Stimulated activated CD4-positive, alpha-beta T cell treated with anti-CD3 and anti-CD28 coated beads, Interleukin-2, amount 100 ng/mL, for 48 hours (primary cell): ENCODE results near the gene MIEF1.
"Not testable (repeated sequence)": the region's sequence is repeated elsewhere in the genome, so short reads cannot be mapped to it uniquely, and the experiment has no call there.

Experiments used
- DNase-seq, 2 donors: peaks; one replicate each; pipeline ENCODE4 v3.0.0-alpha.2; 2020

The MIEF1 gene

DNA sequence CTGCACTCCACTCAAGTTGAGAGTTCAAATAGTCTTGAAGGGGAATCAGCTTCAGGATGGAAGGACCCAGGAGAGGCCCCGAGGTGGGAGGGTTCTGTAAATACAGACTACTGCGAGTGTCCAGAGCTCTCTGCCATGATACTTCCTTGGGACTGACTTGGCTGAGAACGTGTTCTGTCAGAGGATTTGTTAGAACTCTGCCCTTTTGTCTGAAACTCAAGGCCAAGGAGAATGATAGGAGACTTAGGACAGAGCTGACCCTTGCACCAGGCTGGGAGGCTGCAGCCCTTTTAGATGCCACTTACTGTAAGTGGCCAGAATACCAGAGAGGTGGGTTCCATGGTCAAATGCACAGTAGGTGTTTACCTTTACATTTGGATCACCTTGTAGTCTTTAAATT lies 15.4 kb downstream of the MIEF1 start:
- no peak for DNase-seq

DNA sequence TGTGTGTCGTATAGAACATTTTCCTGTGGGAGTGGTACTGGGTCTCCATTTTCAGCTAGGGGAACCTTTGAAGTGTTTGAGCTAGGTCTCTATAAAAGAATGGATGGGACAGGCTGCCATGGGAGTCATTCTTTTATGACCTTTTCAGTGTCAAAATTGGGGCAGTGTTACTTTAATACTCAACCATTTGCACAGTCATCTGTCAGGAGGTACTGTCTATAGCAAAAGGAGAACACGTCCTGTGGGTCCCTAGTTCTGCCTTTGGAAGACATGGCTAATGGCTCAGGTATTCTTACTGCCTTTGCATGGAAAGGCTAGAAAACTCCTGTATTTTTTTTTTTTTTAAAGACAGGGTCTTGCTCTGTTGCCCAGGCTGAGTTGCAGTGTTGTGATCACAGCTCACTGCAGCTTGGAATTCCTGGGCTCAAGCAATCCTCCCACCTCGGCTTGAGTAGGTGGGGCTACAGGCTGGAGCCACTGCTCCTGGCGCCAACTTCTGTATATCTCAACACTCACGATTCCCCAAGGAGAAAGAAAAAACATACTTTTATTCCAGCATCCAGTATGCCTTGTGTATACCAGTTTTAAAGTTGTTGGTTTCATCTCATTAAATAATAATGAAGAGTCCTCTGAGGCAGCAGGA lies 16.2 kb downstream of the MIEF1 start:
- no peak for DNase-seq

DNA sequence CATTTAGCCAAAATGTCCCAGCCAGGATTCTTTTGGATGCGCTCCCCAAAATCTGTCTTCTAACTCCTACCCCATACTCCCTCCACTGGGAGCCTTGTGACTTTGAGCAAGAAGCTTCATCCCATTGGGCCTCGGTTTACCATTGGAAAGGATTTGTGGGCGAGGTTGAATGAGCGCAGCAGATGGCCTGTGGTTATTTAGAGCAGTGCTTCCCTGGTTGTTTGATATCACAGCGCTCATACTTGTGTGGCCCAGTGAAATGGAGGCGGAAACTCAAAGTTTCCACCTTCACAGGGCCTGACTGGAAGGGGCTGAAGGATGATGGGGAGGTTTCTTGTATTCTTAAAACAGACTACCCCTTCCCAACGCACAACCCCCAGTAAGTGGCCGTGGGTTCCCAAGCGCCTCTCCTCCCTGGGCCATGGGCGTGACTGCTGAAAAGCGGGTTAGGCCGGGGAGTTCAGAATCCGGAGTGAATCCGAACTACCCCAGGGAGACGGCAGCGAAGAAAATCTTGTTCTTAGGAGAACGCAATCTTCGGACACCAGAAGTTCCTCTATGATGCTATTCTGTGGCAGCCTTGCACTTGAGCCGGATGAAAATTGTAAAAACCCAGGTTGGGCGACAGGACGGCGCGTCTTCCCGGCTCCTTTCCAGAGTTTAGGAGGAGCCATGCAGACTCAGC lies 17.0 kb downstream of the MIEF1 start:
- DNase-seq = no peak

DNA sequence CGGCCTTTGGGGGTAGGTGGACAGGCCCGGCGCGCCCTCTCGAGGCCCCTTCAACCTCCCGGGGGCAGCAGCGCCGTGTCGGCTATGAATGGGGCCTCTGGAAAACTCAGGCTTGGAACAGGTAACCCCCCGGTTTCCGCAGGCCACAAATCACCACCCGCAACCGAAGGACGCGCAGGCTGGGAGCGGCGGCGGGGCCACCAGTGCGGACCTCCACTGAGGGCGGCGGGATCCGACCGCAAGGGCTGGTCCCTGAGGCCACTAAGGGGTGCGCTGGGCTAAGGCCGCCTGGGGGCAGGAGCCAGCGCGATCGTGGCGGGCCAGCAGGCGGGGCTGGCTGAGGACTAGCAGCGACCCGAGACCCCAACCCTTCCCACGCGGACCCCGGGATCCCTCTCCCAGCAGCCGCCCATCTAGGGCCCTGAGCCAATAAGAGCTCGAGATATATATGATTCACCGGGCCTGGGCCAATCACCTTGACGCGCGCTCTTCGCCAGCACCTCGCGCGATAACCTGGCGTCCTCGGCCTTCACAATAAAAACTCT lies 17.7 kb downstream of the MIEF1 start:
- DNase-seq = peak in 1 of 2 donors; percentile 92

DNA sequence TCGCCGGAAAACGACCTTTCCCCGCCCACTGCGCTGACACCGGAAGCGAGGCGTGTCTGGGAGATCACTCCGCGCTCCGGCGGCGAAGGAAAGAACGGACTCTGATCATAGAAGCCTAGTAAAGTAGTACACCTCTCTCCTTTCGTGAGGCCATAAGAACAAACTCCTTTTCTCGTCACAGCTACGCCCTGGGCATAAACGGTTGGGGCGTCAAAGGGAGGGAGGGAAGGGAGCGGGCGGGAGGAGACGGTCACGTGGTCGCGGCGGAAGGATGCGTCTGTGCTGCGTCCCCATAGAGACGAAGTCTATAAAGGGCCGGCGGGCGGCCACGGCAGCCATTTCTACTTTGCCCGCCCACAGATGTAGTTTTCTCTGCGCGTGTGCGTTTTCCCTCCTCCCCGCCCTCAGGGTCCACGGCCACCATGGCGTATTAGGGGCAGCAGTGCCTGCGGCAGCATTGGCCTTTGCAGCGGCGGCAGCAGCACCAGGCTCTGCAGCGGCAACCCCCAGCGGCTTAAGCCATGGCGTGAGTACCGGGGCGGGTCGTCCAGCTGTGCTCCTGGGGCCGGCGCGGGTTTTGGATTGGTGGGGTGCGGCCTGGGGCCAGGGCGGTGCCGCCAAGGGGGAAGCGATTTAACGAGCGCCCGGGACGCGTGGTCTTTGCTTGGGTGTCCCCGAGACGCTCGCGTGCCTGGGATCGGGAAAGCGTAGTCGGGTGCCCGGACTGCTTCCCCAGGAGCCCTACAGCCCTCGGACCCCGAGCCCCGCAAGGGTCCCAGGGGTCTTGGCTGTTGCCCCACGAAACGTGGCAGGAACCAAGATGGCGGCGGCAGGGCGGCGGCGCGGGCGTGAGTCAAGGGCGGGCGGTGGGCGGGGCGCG lies 18.4 kb downstream of the MIEF1 start, which contains the start of gene ATF4:
Gene ATF4 (plus strand): TSS at position 337 of the 880 bp plus-strand sequence. CDS start 884 bp downstream, outside the sequence.
- peak; percentile 85 to 93 for DNase-seq

DNA sequence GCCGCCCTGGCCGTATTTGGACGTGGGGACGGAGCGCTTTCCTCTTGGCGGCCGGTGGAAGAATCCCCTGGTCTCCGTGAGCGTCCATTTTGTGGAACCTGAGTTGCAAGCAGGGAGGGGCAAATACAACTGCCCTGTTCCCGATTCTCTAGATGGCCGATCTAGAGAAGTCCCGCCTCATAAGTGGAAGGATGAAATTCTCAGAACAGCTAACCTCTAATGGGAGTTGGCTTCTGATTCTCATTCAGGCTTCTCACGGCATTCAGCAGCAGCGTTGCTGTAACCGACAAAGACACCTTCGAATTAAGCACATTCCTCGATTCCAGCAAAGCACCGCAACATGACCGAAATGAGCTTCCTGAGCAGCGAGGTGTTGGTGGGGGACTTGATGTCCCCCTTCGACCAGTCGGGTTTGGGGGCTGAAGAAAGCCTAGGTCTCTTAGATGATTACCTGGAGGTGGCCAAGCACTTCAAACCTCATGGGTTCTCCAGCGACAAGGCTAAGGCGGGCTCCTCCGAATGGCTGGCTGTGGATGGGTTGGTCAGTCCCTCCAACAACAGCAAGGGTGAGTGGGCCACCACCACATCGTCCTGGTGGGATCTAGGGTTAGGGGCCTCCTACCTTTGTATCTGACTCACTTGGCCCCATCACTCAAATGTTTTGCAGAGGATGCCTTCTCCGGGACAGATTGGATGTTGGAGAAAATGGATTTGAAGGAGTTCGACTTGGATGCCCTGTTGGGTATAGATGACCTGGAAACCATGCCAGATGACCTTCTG lies 19.2 kb downstream of the MIEF1 start:
- DNase-seq = not testable (repeated sequence)

DNA sequence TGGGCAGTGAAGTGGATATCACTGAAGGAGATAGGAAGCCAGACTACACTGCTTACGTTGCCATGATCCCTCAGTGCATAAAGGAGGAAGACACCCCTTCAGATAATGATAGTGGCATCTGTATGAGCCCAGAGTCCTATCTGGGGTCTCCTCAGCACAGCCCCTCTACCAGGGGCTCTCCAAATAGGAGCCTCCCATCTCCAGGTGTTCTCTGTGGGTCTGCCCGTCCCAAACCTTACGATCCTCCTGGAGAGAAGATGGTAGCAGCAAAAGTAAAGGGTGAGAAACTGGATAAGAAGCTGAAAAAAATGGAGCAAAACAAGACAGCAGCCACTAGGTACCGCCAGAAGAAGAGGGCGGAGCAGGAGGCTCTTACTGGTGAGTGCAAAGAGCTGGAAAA lies 20.0 kb downstream of the MIEF1 start:
- not testable (repeated sequence) for DNase-seq

DNA sequence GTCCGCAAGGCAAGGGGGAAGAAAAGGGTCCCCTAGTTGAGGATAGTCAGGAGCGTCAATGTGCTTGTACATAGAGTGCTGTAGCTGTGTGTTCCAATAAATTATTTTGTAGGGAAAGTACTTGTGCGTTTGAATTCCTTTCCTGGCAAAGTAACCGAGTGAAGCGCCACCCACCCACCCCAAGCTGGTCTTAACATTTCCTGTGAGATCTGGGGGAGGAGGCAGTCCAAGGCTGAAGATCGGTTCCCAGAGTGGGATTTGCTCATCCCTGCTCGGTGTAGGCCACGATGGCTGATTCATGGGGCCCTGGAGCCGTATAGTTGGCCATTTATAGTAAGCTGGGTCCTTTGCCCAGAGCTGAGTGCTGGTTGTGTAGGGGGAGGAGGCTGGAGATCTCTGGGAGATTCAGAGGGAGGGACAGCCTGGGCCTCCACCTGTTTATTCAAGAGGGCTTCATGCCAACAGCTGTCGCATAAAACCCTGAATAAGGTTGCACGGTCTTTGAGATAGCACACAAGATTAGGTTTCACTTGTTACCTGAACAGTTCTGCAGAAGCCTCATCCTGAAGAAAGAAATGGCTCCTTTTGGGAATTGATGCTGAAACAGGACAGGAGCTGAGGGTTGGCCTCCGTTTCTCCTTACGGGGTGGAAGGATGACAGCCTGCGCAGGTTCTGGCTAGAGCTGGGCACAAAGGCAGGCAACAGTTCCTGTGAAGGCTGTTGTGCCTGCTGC lies 20.6 kb downstream of the MIEF1 start:
- no peak for DNase-seq

DNA sequence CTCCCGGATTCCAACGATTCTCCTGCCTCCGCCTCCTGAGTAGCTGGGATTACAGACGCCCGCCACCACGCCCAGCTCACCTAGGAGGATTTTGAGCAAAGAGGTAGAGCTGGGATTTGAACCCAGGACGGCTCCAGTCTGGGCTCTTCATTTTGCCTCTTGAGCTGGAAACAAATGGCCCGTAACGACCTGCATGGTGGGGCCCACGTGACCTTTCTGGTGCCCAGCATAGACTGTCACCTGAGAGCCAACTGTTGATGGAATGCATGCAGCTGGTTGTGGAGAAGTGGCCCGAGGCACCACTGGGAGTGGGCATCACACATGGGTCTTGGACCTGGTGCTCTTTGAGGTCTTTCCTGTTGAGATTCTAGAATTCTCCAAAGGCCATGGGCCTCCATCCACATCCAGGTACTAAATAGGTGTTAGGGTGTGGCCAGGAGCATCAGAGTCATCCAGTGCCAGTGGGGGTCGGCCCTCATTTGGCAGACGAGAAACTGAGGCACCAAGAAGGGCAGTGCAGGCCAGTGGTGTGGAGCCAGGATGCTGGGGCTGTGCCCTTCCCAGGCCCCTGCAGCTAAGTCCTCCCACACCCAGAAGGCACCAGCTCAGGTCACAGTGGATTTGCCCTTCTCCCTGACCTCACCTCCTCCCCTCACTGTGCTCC lies 22.1 kb downstream of the MIEF1 start:
- no peak for DNase-seq

DNA sequence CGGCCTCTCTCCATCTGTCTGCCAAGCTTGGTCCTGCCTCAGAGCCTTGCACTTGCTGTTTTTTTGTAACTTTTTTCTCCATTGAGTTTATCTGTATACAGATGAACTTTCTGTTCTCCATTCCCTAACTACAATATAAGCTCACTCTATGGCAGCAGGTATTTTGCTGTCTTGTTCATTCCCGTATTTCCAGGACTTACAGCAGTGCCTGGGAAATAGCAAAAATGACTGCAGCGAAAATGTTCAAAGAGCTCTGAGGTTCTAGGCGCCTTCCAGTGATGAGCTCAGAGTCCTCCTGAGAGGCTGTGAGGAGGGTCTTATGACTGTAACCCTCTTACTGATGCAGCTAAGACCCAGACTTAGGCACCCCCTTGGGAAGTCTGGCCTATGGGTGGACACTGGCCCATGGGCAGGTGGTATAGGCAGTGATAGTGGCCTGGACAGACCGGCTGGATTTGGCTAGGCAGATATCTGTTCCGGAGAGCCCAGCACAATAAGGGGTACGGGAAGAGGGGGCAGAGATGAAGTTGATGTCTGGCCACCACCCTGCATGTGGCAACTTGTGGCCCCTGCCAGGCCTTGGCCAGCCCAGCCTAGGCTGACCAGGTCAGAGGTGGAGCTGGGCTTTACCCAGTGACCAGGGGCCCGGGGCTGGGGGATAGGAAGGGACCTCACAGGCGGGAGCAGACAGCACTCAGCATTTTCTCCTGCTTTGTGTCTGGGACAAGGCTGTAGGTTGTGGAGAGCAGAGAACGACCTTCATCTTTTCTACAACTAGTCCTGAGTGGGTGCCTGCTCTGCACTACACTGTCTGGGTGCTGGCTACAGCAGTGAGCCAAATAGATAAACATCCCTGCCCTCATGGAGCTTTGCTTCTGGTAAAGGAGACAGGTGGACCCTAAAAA lies 22.9 kb downstream of the MIEF1 start:
- DNase-seq = no peak

DNA sequence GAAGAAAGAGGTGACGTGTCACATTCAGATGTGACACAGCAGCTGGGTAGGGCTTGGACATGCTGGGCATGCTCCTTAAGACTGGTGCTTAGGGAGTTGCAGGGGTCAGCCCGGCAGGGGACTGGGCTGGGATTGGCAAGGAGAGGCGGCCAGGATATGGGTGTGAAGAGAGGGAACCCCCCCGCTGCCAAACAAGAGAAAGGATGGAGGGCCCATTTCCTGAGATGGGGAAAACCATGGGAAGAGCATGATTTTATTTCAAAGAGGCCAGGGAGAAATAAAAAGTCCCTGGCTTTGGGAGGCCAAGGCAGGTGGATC lies 23.5 kb downstream of the MIEF1 start:
- DNase-seq = no peak

DNA sequence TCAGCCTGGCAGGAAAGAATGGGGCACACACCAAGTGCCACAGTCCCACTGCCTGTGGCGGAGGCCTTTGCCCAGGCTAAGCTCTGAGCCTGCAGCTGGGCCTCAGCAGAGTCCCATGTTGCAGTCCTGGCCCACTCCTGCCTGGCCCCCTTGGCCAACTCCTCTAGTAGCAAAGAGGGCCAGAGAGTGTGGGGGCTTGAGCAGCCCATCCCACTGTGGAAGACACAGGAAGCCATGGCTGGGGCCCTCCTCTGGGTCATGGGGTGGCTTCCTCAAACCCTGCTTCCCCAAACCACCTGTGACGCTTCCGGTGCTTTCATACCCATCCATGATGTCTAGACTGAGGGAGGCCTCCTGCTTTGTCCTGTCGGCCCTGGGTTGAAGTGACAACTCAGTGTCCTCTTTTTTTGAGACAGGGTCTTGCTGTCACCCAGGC lies 24.7 kb downstream of the MIEF1 start:
- no peak for DNase-seq

DNA sequence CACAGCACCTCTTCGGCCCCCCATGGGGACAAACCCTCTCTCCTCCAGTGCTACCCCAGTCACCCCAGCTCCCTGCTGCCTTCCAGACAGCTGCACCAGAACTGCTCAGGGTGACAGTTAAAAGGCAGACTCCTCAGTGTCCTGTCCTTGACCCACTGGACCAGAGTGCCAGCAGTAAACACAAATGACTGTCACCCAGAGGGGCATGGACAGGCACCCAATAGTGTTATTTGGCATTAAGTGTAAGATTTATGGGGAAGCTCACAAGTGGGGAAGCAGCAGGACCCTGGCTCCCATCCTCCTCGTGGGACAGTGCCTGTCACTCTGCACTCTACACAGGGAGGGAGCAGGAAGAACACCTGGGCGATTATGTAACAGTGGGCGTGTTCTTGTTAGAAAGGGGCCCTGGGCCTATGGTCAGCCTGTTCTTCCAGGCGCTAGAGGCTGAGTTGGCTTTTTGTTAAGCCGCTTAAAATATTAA lies 25.4 kb downstream of the MIEF1 start:
- DNase-seq = no peak

DNA sequence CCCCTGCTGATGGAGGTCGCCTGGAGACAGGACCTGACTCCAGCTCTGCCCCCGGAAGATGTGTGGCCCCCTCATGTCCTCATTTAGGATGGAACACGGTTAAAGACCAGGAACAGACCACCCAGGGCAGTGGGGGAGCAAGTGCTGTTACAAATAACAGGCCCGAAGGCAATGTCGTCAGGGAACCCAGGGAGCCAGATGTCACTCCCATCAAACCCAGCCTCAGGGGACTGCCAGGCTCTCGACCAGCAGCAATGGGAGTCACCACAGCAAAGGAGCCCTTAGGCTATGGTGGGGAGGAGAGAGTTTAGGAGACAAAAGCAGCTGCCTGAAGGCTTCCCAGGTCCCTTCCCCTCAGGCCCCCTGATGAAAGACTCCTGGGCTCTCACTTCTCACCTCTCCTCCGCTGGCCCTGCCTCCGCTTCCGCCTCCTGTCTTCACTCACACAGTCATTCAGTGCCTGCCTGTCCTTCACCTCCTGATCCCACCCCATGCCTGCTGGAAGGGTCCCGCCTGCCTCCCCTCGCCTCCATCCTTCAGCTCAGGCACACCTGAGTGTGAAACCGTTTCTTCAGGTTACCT lies 26.1 kb downstream of the MIEF1 start:
- no peak for DNase-seq

DNA sequence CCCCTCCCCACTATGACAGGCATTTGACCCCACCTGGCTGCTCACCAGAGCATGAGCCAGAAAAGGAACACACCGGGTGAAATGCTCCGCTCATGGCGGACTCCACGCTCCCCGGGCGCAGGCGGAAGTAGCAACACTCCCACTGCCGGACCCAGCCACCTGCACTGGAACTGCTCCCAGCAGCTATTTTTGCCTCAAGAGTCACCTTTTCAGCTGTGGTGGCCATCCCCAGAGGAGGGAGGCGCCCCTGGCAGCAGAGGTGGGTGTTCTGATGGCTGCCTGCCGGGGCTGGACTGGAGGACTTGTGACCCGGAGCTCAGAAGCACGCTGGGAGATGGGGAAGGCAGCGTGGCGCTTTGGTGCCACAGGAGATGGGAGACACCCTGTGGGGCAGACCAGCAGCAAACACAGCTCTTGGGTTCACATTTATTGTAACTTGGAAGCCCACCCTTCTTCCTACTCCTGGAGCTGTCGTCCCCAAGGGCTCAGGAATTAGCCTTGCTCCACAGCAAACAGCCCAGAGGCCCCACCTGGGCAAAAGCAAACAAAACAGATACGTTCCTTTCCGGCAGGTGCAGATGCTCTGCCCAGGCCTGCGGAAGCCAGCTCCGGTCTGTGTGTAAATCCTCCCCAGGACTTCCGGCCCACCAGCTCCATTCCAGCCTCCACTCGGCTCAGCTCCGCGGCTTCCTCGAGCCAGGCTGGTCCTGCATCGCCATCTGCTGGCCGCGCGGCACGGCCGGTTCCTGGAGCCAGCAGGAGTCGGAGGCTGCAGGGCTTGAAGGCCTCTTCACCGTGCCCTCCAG lies 26.8 kb downstream of the MIEF1 start:
- peak; percentile 90 to 91 for DNase-seq

DNA sequence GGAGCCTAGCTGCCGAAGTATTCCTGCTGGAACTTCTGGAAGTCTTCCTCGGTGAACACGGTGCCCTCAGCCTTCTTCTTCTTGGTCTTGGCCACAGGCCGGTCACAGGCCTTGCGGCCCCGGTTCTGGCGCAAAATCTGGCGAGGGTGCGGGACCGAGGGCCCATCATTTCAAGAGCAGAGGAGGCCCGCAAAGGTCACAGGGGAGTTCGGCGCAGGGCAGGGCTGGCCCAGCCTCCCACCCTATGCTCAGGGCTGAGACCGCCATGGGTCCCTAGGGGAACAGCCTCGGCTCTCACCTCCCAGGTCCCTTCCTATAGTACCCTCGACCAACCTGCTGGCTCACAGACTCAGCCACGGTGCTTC lies 27.4 kb downstream of the MIEF1 start:
- DNase-seq = no peak

DNA sequence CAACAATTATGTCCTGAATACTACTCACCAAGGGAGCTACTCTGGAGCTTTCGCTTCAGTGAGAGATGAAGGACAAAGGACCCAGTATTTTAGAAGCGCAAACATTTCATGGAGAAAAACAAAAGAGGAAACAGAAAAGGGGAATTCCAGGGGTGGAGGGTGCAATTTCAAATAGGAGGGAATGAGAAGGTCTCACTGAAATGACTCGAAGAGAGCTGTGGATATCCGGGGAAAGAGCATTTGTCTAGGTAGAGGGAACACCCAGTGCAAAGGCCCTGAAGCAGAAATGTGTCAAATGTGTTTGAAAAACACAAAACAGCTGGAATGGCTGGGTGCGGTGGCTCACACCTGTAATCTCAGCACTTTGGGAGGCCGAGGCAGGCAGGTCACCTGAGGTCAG lies 28.0 kb downstream of the MIEF1 start:
- DNase-seq = no peak

DNA sequence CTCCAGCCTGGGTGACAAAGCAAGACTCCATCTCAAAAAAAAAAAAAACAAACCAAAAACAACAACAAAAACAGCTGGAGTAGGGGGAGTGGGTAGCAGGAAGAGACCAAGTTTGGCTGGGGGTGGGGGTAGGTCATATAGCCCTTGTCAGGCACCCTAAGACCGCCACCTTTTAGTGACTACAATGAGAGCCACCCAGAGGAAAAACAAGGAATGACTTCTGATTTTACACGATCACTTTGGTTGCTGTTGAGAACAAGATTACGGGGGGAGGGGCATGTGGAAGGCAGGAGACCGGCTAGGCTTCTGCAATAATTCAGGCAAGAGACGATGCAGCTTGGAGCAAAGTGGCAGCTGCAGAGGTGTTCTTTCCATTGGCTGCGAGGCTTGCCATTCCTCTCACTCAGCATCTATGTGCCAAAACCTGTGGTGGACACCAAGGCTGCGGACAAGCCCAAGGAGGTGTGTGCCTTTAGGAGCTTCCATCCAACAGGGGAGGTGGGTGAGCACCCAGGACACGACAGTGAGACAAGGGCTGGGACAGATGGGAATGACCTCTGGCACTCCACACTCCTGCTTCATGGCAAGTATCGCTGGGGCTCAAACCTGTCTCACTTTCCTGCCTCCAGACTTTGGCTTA lies 28.7 kb downstream of the MIEF1 start:
- DNase-seq = no peak
